K562 (cell line): ENCODE data around the gene DLL4. TPM values are rescaled to one million over a fixed set of nuclear protein-coding genes. Genes with fewer than 3 reads are reported as not detected.
A peak's percentile ranks its signal among the peaks of the same experiment; 100 is the strongest.

Experiments
- CCAR2 ChIP-seq: fragments of 200-400 bp; formaldehyde crosslinking; IDR thresholded peaks from 2 replicates; pipeline ENCODE4 v1.6.1; 2017; ENCODE audit warnings: mild to moderate bottlenecking, low read depth, low read length
- EHMT2 ChIP-seq: fragments of 450-650 bp; IDR thresholded peaks from 2 replicates; pipeline ENCODE4 v1.6.1; 2018; ENCODE audit warnings: antibody characterized with exemption
- ELF2 ChIP-seq: fragments of 250-450 bp; sonication (Bioruptor Pico); IDR thresholded peaks from 2 replicates; pipeline ENCODE4 v1.5.0; 2021; ENCODE audit warnings: mild to moderate bottlenecking
- FOXK2 ChIP-seq, 2 experiments: fragments of 450-650 bp; IDR thresholded peaks in 1 of 2; conservative IDR thresholded peaks in 1 of 2; 2 replicates each; pipeline ENCODE4 v1.6.1; 2016; ENCODE audit warnings: low read depth in 2 of 2, mild to moderate bottlenecking in 1 of 2
- POLR2B ChIP-seq: fragments of 450-650 bp; IDR thresholded peaks from 2 replicates; pipeline ENCODE4 v1.6.1; 2018; ENCODE audit warnings: low read depth; ENCODE audit not compliant: partially characterized antibody
- RBM14 ChIP-seq: fragments of 200-400 bp; formaldehyde crosslinking; IDR thresholded peaks from 2 replicates; pipeline ENCODE4 v1.6.1; 2018; ENCODE audit warnings: low read depth, mild to moderate bottlenecking, low read length, moderate library complexity, borderline replicate concordance; ENCODE audit not compliant: insufficient read depth
- RBM17 ChIP-seq: fragments of 200-400 bp; formaldehyde crosslinking; IDR thresholded peaks from 2 replicates; pipeline ENCODE4 v1.6.1; 2017; ENCODE audit warnings: low read depth, mild to moderate bottlenecking, low read length, borderline replicate concordance
- TCF3 ChIP-seq: sonication (generic); formaldehyde crosslinking; IDR thresholded peaks from 2 replicates; pipeline ENCODE4 v1.4.0; 2020; ENCODE audit warnings: mild to moderate bottlenecking, missing genetic modification reagents
- ZKSCAN3 ChIP-seq: fragments of 250-450 bp; sonication (Bioruptor Pico); IDR thresholded peaks from 2 replicates; pipeline ENCODE4 v1.4.0; 2020
- ZNF146 ChIP-seq: IDR thresholded peaks from one replicate; pipeline ENCODE4 v1.6.1; 2018; ENCODE audit warnings: missing compliant biosample characterization; ENCODE audit not compliant: unreplicated experiment
- ZNF175 ChIP-seq: fragments of 200-800 bp; sonication (Bioruptor generic); IDR thresholded peaks from 2 replicates; pipeline ENCODE4 v1.6.1; 2016; ENCODE audit warnings: low read depth, mild to moderate bottlenecking, missing genetic modification characterization, missing compliant biosample characterization
- ZNF184 ChIP-seq: sonication (generic); formaldehyde crosslinking; IDR thresholded peaks from 2 replicates; pipeline ENCODE4 v1.5.0; 2020; ENCODE audit warnings: missing genetic modification reagents
- ZNF79 ChIP-seq: fragments of 250-450 bp; sonication (Bioruptor Pico); IDR thresholded peaks from 2 replicates; pipeline ENCODE4 v1.4.0; 2020; ENCODE audit warnings: low read depth, mild to moderate bottlenecking, moderate library complexity
- polyA plus RNA-seq, 8 experiments: library from polyadenylated mRNA; depleted of rRNA in 4 of 8; stranded (reverse) in 5 of 8; unstranded in 3 of 8; fragments of >200 nt; fragmentation: Nextera tagmentation in 2 of 8; fragmentation: Illumina TruSeq in 1 of 8; extraction: Ambion mirVana in 2 of 8; extraction: Trizol in 1 of 8; gene quantifications; 2 replicates each; pipeline versions ENCODE4 v1.2.1 to v1.2.3, GENCODE V29; 2011 to 2014; ENCODE audit warnings: inconsistent platforms in 1 of 8, missing spikeins in 1 of 8
- total RNA-seq, 7 experiments: library from RNA; depleted of rRNA in 6 of 7; stranded (reverse); fragments of >200 nt in 6 of 7; fragmentation: Illumina TruSeq in 2 of 7; extraction: Trizol in 2 of 7; gene quantifications; 2 replicates each; pipeline versions ENCODE4 v1.2.1 to v1.2.3, GENCODE V29; 2011 to 2021; ENCODE audit warnings: low replicate concordance in 1 of 7
- TF ChIP-seq, protein P1 (sequence below): fragments of 250-450 bp; sonication (Bioruptor Pico); IDR thresholded peaks from 2 replicates; pipeline ENCODE4 v1.5.0; 2020; ENCODE audit warnings: mild to moderate bottlenecking
- TF ChIP-seq, protein P2 (sequence below): fragments of 450-650 bp; IDR thresholded peaks from 2 replicates; pipeline ENCODE4 v1.6.1; 2016; ENCODE audit warnings: mild to moderate bottlenecking, moderate library complexity

Gene DLL4
- total and polyA plus RNA-seq, 9 of the 15 experiments (the other 6 are each of a cell fraction or from before 2014, with no cell fraction given) = 0.04 to 1.1 (median 0.41) TPM; not detected in 1

DNA sequence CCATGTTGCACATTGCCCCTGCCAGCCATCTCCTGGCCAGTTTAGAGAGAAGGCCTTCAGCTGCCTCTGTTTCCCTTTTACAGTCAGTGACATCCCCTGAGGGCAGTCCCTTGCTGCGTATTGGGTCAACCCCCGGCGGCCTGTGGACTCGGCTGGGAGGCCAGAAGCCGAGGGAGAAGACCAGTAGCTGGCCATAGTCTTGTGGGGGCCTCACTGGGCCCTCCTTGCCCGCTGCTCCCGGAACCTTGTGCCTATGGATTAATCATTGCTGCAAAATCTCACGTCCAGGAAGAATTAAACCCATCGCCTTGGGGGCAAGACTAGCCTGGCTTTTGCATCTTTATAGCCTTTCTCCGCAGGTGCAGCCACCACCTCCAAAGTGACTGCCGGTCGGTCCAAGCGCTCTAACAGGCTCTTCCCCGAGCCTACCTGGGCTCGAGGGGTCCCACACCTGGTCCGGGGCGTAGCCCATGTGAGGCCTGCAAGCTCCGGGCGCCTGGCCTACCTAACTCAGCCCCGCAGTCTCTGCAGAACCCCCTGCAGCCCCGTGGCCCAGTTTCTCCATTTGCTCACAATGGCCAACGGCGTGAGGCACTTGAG is 23.3 kb downstream of the DLL4 start (continued):
- TF ChIP-seq, protein P1, sequence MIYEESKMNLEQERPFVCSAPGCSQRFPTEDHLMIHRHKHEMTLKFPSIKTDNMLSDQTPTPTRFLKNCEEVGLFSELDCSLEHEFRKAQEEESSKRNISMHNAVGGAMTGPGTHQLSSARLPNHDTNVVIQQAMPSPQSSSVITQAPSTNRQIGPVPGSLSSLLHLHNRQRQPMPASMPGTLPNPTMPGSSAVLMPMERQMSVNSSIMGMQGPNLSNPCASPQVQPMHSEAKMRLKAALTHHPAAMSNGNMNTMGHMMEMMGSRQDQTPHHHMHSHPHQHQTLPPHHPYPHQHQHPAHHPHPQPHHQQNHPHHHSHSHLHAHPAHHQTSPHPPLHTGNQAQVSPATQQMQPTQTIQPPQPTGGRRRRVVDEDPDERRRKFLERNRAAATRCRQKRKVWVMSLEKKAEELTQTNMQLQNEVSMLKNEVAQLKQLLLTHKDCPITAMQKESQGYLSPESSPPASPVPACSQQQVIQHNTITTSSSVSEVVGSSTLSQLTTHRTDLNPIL (CRISPR knock-in tag) = no peak
- TF ChIP-seq ZNF175 (CRISPR knock-in tag) (0 out of 2 replicates have a peak, but pooled peaks have one; percentile 4), ELF2 (CRISPR knock-in tag) (no peak), ZNF79 (CRISPR knock-in tag) (no peak), FOXK2 (conservative IDR thresholded peaks at IDR 0.05 in 1 of 2, IDR thresholded peaks at IDR 0.05 in 1 of 2; ENCODE audit: low read depth in 2 of 2) (no peak), RBM17 (no peak), POLR2B (no peak), TCF3 (CRISPR knock-in tag) (no peak), ZKSCAN3 (CRISPR knock-in tag) (no peak), RBM14 (no peak), CCAR2 (no peak), ZNF184 (no peak), EHMT2 (no peak), ZNF146 (CRISPR knock-in tag) (no peak)
- TF ChIP-seq, protein P2, sequence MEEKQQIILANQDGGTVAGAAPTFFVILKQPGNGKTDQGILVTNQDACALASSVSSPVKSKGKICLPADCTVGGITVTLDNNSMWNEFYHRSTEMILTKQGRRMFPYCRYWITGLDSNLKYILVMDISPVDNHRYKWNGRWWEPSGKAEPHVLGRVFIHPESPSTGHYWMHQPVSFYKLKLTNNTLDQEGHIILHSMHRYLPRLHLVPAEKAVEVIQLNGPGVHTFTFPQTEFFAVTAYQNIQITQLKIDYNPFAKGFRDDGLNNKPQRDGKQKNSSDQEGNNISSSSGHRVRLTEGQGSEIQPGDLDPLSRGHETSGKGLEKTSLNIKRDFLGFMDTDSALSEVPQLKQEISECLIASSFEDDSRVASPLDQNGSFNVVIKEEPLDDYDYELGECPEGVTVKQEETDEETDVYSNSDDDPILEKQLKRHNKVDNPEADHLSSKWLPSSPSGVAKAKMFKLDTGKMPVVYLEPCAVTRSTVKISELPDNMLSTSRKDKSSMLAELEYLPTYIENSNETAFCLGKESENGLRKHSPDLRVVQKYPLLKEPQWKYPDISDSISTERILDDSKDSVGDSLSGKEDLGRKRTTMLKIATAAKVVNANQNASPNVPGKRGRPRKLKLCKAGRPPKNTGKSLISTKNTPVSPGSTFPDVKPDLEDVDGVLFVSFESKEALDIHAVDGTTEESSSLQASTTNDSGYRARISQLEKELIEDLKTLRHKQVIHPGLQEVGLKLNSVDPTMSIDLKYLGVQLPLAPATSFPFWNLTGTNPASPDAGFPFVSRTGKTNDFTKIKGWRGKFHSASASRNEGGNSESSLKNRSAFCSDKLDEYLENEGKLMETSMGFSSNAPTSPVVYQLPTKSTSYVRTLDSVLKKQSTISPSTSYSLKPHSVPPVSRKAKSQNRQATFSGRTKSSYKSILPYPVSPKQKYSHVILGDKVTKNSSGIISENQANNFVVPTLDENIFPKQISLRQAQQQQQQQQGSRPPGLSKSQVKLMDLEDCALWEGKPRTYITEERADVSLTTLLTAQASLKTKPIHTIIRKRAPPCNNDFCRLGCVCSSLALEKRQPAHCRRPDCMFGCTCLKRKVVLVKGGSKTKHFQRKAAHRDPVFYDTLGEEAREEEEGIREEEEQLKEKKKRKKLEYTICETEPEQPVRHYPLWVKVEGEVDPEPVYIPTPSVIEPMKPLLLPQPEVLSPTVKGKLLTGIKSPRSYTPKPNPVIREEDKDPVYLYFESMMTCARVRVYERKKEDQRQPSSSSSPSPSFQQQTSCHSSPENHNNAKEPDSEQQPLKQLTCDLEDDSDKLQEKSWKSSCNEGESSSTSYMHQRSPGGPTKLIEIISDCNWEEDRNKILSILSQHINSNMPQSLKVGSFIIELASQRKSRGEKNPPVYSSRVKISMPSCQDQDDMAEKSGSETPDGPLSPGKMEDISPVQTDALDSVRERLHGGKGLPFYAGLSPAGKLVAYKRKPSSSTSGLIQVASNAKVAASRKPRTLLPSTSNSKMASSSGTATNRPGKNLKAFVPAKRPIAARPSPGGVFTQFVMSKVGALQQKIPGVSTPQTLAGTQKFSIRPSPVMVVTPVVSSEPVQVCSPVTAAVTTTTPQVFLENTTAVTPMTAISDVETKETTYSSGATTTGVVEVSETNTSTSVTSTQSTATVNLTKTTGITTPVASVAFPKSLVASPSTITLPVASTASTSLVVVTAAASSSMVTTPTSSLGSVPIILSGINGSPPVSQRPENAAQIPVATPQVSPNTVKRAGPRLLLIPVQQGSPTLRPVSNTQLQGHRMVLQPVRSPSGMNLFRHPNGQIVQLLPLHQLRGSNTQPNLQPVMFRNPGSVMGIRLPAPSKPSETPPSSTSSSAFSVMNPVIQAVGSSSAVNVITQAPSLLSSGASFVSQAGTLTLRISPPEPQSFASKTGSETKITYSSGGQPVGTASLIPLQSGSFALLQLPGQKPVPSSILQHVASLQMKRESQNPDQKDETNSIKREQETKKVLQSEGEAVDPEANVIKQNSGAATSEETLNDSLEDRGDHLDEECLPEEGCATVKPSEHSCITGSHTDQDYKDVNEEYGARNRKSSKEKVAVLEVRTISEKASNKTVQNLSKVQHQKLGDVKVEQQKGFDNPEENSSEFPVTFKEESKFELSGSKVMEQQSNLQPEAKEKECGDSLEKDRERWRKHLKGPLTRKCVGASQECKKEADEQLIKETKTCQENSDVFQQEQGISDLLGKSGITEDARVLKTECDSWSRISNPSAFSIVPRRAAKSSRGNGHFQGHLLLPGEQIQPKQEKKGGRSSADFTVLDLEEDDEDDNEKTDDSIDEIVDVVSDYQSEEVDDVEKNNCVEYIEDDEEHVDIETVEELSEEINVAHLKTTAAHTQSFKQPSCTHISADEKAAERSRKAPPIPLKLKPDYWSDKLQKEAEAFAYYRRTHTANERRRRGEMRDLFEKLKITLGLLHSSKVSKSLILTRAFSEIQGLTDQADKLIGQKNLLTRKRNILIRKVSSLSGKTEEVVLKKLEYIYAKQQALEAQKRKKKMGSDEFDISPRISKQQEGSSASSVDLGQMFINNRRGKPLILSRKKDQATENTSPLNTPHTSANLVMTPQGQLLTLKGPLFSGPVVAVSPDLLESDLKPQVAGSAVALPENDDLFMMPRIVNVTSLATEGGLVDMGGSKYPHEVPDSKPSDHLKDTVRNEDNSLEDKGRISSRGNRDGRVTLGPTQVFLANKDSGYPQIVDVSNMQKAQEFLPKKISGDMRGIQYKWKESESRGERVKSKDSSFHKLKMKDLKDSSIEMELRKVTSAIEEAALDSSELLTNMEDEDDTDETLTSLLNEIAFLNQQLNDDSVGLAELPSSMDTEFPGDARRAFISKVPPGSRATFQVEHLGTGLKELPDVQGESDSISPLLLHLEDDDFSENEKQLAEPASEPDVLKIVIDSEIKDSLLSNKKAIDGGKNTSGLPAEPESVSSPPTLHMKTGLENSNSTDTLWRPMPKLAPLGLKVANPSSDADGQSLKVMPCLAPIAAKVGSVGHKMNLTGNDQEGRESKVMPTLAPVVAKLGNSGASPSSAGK = peak; percentile 72; the same call in 1 of the 2 replicates
